Common myeloid progenitor, CD34-positive (primary cell): ENCODE data around the gene SLC47A1.
"Not testable (repeated sequence)": the region's sequence is repeated elsewhere in the genome, so short reads cannot be mapped to it uniquely, and the experiment has no call there.

Source experiments
- CTCF ChIA-PET: fragments of 350-600 bp; sonication (Branson Sonifier 250); formaldehyde crosslinking; loops from one replicate; lab custom pipeline; 2021; ENCODE audit warnings: antibody characterized with exemption; lab: Charles Lee
- POLR2A ChIA-PET: fragments of 350-600 bp; sonication (Branson Sonifier 250); formaldehyde crosslinking; loops from one replicate; lab custom pipeline; 2021; ENCODE audit warnings: antibody characterized with exemption; lab: Charles Lee
- DNase-seq, 3 donors: peaks; one replicate each; pipeline versions ENCODE4 v3.0.0 to v3.0.0-alpha.2; 2013
- H3K27ac ChIP-seq, 2 experiments: 1 replicate in 1 of 2; 2 replicates in 1 of 2; pipeline ENCODE4 v1.7.0; 2013; ENCODE audit warnings: inconsistent platforms in 2 of 2, low read length in 2 of 2, mild to moderate bottlenecking in 2 of 2, low read depth in 1 of 2, moderate library complexity in 1 of 2; ENCODE audit not compliant: severe bottlenecking in 2 of 2, insufficient read depth in 1 of 2, poor library complexity in 1 of 2
- H3K27me3 ChIP-seq, 5 experiments: replicated peaks in 2 of 5; 1 replicate in 3 of 5; 2 replicates in 2 of 5; pipeline versions ENCODE4 v1.6.1 to v1.7.0; 2013; ENCODE audit warnings: low read length in 4 of 5, mild to moderate bottlenecking in 2 of 5, moderate library complexity in 2 of 5, inconsistent platforms in 1 of 5; ENCODE audit not compliant: insufficient read depth in 5 of 5, control insufficient read depth in 4 of 5
- H3K36me3 ChIP-seq, 4 experiments: 1 replicate in 2 of 4; 2 replicates in 2 of 4; pipeline versions ENCODE4 v1.6.1 to v1.7.0; 2013; ENCODE audit warnings: low read length in 3 of 4, control low read depth in 1 of 4, mild to moderate bottlenecking in 1 of 4; ENCODE audit not compliant: control insufficient read depth in 4 of 4, insufficient read depth in 4 of 4
- H3K4me1 ChIP-seq, 4 experiments: 1 replicate in 3 of 4; 2 replicates in 1 of 4; pipeline versions ENCODE4 v1.6.1 to v1.7.1; 2013; ENCODE audit warnings: low read length in 3 of 4, mild to moderate bottlenecking in 3 of 4, control low read depth in 1 of 4, inconsistent platforms in 1 of 4, moderate library complexity in 1 of 4; ENCODE audit not compliant: control insufficient read depth in 4 of 4, insufficient read depth in 4 of 4; ENCODE audit errors: control extremely low read depth in 1 of 4
- H3K4me3 ChIP-seq, 7 experiments: 1 replicate in 4 of 7; 2 replicates in 3 of 7; pipeline versions ENCODE4 v1.5.1 to v1.7.0; 2013; ENCODE audit warnings: mild to moderate bottlenecking in 7 of 7, low read length in 6 of 7, moderate library complexity in 6 of 7, inconsistent platforms in 2 of 7, low read depth in 2 of 7, control low read depth in 1 of 7; ENCODE audit not compliant: insufficient read depth in 4 of 7, control insufficient read depth in 1 of 7; ENCODE audit errors: extremely low read depth in 1 of 7
- H3K9me3 ChIP-seq, 5 experiments: 1 replicate in 4 of 5; 2 replicates in 1 of 5; pipeline versions ENCODE4 v1.6.1 to v1.7.1; 2013; ENCODE audit warnings: low read length in 4 of 5, mild to moderate bottlenecking in 2 of 5, inconsistent platforms in 1 of 5, low read depth in 1 of 5, moderate library complexity in 1 of 5; ENCODE audit not compliant: control insufficient read depth in 4 of 5, insufficient read depth in 2 of 5; ENCODE audit errors: control extremely low read depth in 1 of 5
- WGBS: methylation state at CpG from one replicate; pipeline ENCODE4 v1.1.5; 2013; ENCODE audit not compliant: insufficient coverage; 5-methylcytosine and 5-hydroxymethylcytosine counted together

The SLC47A1 gene

DNA sequence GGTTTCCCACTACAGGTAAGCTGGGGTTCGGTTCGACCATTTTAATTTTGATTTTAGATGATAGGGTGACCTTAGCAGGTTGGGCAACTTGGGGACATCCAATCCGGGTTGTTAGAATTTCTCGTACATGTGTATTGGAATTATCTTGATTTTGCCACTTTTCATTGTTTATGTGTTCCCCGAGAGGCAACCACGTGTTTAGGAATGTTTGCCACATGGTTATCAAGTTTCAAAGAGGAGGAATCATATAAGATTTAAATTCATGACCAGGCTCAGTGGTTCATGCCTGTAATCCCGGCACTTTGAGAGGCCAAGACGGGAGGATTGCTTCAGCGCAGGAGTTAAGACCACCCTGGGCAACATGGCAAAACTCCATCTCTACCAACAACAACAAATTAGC, 10.0 kb upstream of the SLC47A1 start:
- H3K27me3 ChIP-seq = peaks cover 0 to 8% (median 2%) of the 10 kb centered on the region in 5 experiments
- no peak overlapping the region for H3K27ac ChIP-seq
- no peaks in the 10 kb centered on the region for H3K9me3 ChIP-seq
- no peaks in the 10 kb centered on the region for H3K36me3 ChIP-seq
- WGBS = 100% methylated on average over 6 of the region's 9 CpGs
- DNase-seq = no peak
- CTCF ChIA-PET = no interaction called here
- no peak overlapping the region for H3K4me3 ChIP-seq
- POLR2A ChIA-PET = no interaction called here
- H3K4me1 ChIP-seq = peaks cover 6 to 19% (median 12%) of the 10 kb centered on the region in 4 experiments

DNA sequence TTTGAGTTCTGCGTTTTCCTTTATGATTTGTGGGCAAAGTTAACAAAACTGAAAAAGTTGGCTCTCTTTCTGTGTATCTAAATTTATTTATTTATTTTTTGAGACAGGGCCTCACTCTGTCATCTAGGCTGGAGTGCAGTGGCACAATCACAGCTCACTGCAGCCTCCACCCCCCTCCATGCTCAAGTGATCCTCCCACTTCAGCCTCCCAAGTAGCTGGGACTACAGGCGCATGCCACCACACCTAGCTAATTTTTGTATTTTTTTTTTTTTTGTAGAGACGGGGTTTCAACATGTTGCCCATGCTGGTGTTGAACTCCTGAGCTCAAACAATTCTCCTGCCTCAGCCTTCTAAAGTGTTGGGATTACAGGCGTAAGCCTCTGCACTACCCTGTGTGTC, 6.7 kb upstream of the SLC47A1 start:
- 100% methylated on average over 2 of the region's 4 CpGs for WGBS
- H3K27me3 ChIP-seq = peaks cover 2 to 24% (median 6%) of the 10 kb centered on the region in 5 experiments
- CTCF ChIA-PET, DNase-seq, H3K27ac ChIP-seq, H3K4me3 ChIP-seq, H3K9me3 ChIP-seq, H3K4me1 ChIP-seq, H3K36me3 ChIP-seq, POLR2A ChIA-PET: not testable (repeated sequence)

DNA sequence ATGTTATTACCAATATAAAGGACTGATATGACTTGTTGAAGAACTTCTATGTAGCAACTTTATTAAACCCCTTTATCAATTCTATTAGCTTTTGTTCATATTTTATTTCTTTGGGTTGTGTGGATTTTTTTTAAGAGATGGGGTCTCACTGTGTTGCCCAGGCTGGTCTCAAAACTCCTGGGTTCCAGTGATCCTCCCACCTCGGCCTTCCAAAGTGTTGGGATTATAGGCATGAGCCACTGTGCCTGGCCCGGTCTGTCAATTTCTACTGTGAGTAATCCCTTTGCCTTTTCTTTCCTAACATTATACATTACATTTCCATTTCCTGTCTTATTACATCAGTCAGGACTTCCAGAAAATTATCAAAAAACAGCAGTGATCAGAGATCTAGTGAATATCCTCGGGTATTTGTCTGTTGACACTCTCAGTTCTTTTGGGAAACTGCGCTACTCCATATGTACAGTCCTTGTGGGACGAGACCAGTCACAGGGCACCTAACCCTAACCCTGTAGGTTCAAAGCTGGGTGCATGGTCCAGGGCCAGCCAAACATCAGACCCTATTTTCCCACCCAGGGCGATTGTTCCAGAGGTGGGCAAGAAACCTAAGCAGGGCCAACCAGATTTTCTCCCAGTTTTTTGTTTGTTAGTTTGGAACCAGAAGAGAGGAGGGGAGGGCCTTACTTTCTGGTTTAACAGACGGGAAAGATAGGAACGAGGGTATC, 1.7 kb upstream of the SLC47A1 start:
- 94% methylated on average over 8 of the region's 8 CpGs for WGBS
- Histone ChIP-seq H3K27ac (no peak overlapping the region), H3K9me3 (no peaks in the 10 kb centered on the region), H3K4me3 (no peak overlapping the region), H3K27me3 (peaks cover 3 to 56% (median 22%) of the 10 kb centered on the region in 5 experiments), H3K4me1 (peaks cover 0 to 17% (median 13%) of the 10 kb centered on the region in 4 experiments), H3K36me3 (no peaks in the 10 kb centered on the region)
- POLR2A ChIA-PET = no interaction called here
- CTCF ChIA-PET = interaction anchor here (0.7 kb wide), 1 partner anchor 10 kb away, joined by 4 read pairs; no protein-coding TSS in a partner anchor
- no peak for DNase-seq

DNA sequence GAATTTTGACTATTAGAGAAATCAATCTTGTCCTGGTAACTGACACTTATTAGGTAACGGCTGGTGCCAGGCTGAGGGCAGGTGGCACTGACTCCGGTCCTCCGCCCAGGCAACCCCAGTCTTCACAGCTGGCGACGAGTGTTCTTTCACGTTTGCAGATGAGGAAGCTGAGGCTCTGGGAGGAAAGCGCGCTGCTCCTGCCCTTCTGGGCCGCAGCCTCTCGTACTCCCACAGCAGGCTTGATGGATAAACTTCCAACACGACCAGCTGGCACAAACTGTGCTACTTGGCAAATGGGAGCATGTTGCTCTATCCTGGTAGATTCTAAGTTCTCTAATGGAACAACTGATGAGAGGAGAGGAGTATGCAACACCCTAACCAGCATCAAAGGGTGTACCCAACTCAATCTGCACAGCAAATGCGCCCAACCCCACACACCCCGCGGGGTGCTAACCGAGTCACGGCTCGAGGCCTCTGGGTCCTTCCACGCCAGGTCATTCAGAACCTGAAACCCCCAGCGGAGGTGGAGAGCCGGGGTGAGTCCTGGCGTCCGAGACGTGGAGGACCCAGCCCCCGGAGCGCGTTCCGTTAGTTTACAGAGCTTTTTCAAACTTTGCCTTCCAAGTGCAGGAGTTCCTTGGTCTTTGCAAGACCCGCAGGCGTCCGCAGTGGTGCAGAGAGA, 477 bp upstream of the SLC47A1 start:
- peak overlapping the region in 6 of 7 experiments; percentile 23 to 67 (median 46) for H3K4me3 ChIP-seq
- H3K27ac ChIP-seq = no peak overlapping the region
- peaks cover 3 to 56% (median 26%) of the 10 kb centered on the region in 5 experiments for H3K27me3 ChIP-seq
- POLR2A ChIA-PET = no interaction called here
- CTCF ChIA-PET = no interaction called here
- WGBS = 27% methylated on average over 23 of the region's 30 CpGs
- H3K4me1 ChIP-seq = peaks cover 0 to 17% (median 13%) of the 10 kb centered on the region in 4 experiments
- DNase-seq = no peak
- H3K9me3 ChIP-seq = no peaks in the 10 kb centered on the region
- no peaks in the 10 kb centered on the region for H3K36me3 ChIP-seq

DNA sequence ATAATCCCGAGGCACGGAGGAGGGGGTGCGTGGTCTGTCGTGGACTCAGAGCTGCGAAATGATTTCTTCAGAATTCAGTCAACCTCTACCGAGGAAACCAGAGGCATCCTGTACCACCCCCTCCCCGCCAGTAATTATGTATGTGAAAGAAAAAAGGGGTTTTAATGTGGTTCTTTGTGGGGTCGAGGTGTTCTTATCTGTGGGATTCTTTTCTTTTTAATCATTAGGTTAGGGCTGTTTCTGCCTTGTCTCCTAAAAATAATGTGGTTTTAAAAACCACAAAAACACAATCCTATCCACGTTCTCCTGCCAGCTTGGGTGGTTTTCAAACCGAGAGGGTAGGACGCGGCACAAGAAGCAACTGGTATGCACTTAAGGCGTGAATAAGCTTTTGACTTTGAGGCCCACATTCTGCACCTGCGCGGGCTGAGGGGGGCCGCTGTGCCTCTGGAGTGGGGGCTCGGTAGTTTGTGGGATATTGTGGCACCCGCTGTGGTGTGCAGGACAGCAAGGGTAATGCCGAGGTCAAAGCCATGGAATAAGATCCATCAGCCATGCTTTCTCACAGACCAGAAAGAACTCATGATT, 1.0 kb downstream of the SLC47A1 start:
- ChIA-PET CTCF (interaction anchor here (0.9 kb wide), 1 partner anchor 210 kb away, joined by 4 read pairs; no protein-coding TSS in a partner anchor), POLR2A (interaction anchor here (0.6 kb wide), 1 partner anchor 157 kb away, joined by 3 read pairs; no protein-coding TSS in a partner anchor)
- Histone ChIP-seq H3K27ac (no peak overlapping the region), H3K9me3 (no peaks in the 10 kb centered on the region), H3K36me3 (no peaks in the 10 kb centered on the region), H3K4me1 (peaks cover 0 to 20% (median 15%) of the 10 kb centered on the region in 4 experiments), H3K4me3 (peak overlapping the region in 6 of 7 experiments; percentile 34 to 67 (median 61)), H3K27me3 (peaks cover 0 to 55% (median 24%) of the 10 kb centered on the region in 5 experiments)
- DNase-seq = peak in 2 of 3 donors; percentile 23 to 28
- 47% methylated on average over 15 of the region's 19 CpGs for WGBS

DNA sequence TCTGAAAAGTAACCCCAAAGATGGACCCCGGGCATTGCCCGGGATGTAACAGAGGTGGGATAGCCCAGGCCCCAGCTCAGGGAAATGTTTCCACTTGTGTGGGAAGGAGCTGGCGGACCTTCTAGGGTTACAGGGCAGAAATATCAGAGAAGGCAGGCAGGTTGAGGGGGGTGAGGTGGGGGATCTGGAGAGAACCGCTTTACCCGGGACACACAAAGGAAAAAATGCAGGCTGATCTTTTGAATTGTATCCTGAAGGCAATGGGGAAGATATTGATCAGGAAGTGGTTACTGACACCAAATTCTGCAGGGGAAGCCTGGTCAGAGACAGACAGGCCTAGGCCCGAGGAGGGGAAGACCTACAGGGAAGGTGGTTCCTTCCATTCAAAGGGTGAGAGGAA, 3.5 kb downstream of the SLC47A1 start:
- no peak for DNase-seq
- Histone ChIP-seq H3K9me3 (no peaks in the 10 kb centered on the region), H3K4me1 (peaks cover 0 to 20% (median 15%) of the 10 kb centered on the region in 4 experiments), H3K36me3 (no peaks in the 10 kb centered on the region), H3K27ac (no peak overlapping the region), H3K27me3 (peaks cover 0 to 43% (median 21%) of the 10 kb centered on the region in 5 experiments), H3K4me3 (no peak overlapping the region)
- POLR2A ChIA-PET = interaction anchor here (0.9 kb wide), 1 partner anchor 10 kb away, joined by 3 read pairs; no protein-coding TSS in a partner anchor
- WGBS = 72% methylated on average over 6 of the region's 6 CpGs
- CTCF ChIA-PET = interaction anchor here (1.0 to 1.4 kb wide), 2 partner anchors 9 to 230 kb away, joined by 3 read pairs; no protein-coding TSS in a partner anchor
